ENCODE results near the gene FANCE.
A peak's percentile ranks its signal among the peaks of the same experiment; 100 is the strongest.

FANCE gene

DNA sequence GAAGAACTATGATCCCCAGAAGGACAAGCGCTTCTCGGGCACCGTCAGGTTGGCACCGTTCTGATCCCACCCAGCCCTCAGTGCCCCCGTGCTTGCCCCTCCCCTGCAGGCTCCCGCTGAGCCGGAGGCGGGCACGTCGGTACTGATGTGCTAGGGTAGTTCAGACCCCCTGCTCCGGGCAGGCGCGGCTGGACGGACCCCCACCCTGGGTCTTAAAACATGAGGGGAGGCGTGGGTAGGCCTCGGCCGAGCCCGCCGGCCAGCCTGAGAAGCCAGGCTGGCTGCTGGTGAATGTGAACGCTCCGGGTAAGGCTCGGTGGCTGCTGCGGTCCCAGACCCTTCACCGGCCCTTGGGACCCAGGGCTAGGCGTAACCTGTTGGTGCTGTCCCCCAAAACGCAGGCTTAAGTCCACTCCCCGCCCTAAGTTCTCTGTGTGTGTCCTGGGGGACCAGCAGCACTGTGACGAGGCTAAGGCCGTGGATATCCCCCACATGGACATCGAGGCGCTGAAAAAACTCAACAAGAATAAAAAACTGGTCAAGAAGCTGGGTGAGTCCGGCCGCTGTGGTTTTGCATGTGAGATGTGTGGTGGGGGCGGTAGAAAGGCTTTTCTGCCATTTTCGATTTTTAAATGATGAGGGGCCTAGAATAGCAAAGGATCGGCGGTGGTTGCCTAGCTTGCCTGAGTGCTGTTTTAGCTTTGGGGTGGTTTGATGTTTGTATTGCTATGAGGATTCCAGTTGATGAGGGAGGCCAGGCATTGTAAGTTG lies 17.0 kb downstream of the FANCE start:
- peak; percentile 20 for DNase-seq

GRCh38 chr6:35469751-35470662 lies 17.9 kb downstream of the FANCE start:
- DNase-seq = no peak

GRCh38 chr6:35470663-35471120 lies 18.6 kb downstream of the FANCE start:
- DNase-seq = no peak

- no peak for DNase-seq
Measured at GRCh38 chr6:35471836-35472345, 19.8 kb downstream of the FANCE start.

DNA sequence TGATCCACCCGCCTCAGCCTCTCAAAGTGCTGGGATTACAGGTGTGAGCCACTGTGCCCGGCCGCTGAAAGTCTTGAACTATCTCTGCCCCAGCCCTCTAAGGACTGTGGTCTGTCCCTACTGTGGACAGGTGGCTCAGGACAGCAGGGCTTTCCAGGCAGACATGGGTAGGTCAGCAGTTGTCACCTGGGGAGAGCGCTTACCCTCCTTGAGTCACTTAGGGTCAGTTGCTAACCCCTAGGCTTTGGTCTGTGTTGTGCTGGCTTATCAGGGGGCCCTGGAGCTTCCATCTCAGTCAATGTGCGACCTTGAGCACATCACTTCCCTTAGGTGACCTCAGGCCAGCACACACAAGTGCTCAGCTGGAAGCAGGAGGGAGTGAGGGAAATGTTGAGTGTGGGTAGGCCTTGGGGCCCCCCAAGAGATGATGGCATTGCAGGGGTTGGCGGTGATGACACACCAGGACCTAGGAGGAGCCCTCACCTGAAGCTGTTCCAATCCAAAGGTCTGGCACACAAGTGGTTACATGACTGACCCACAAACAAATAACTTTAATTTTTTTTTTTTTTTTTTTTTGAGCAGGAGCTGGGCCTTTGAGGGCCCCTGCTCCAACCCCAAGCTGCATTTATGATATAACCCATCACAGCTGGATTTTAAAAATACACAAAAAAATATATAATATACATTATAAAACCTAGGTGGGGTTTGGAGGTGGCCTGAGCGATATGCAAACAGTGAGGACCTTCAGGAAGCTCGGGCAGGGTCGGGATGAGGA lies 21.1 kb downstream of the FANCE start:
- DNase-seq = no peak

DNA sequence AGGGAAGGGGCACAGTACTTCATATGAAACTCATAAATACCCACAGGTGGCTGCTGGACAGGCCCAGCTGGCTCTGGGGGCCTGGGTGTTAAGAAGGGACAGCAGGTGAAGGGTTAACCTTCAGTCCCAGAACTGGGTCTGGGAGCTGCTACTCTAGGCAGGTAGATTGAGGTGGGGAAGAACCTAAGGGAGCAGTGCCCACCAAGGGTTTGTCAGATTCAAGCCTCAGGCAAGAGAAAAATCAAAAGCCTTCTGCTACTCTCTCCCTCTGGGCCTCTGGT lies 21.7 kb downstream of the FANCE start:
- DNase-seq = no peak

GRCh38 chr6:35474131-35474941 lies 22.2 kb downstream of the FANCE start:
- no peak for DNase-seq

- DNase-seq = no peak
Measured at GRCh38 chr6:35474942-35475570, 22.9 kb downstream of the FANCE start.

- DNase-seq = no peak
Measured at GRCh38 chr6:35475573-35475972, 23.4 kb downstream of the FANCE start.

GRCh38 chr6:35476004-35476403 lies 23.9 kb downstream of the FANCE start:
- no peak for DNase-seq

DNA sequence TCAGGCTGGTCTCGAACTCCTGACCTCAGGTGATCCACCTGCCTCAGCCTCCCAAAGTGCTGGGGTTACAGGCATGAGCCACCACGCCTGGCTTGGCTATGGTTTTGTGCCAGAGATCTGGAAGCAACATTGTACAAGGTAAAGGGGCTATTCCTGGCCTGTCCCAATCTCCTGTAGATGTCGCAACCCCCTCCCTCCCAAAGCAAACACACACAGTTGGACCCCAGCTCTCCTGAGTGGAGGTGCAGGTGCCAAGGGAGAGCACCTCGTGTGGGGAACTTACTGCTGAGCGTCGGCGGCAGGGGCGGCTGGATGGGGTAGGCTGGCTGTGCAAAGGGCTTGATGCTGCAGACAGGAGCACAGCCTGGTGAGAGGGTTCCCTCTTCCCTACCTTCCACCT lies 24.9 kb downstream of the FANCE start:
- no peak for DNase-seq

DNA sequence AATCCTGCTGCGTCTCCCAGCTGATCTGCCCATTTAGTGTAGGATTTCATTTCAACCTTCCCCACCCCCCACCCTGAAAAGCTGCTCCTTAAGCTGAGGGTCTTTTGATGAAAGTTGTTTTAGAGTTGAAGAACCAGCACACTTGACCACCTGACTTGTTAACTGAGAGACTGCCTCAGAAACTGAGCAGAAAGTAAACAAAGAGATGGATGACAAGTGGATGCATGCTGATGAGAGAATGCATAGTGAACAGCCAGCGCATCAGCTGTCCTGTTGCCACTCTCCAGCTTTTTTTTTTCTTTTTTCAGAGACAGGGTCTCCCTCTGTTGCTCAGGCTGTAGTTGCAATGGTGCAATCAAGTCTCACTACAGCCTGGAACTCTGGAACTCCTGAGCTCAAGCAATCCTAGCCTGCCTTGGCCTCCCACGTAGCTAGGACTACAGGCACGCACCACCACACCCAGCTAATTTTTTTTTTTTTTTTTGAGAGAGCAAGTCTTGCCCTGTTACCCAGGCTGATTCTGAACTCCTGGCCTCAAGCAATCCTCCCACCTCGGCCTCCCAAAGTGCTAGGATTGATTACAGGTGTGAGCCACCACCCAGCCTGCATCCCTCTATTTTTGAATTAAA lies 25.5 kb downstream of the FANCE start:
- no peak for DNase-seq

DNA sequence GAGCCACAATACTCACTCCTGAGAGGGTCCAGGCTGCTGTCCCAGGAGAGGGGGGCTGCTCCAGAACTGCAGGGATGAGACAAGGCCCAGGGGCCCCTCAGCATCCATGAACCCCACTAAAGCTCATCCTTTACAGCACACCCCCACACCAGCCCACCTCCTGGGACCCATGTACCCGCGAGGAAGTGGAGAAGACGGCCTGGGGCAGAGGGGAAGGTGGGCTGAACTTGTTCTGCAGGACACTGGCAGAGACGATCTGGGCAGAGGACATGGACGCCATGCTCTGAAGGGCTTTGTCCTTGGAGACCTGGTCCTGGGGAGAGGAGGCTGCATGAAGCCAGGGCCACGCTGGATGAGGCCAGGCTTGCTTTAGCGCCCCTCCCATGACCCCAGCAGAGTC lies 26.1 kb downstream of the FANCE start:
- DNase-seq = no peak

GRCh38 chr6:35480176-35480575 lies 28.0 kb downstream of the FANCE start:
- DNase-seq = no peak

- DNase-seq = no peak
Measured at GRCh38 chr6:35481226-35481625, 29.1 kb downstream of the FANCE start.

DNA sequence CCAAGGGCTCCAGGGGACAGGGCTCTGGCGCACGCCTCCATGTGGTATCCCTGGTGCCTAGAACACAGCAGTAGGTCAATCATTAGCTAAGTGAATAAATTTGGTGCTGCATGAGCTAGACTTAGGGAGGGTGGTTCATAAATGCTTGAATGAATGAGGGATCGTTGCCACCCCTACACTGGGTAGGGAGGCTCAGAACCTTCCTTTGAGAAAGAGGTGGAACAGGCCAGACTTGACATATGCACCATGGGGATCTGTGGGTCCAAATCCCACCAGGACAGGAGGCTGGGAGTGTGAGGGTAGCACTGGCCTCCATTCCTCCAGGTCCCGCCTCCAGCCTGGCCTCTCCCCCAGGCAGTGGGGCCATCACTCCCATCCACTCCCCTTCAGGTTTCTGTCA lies 30.9 kb downstream of the FANCE start:
- DNase-seq = no peak

- DNase-seq = no peak
Measured at GRCh38 chr6:35483490-35483889, 31.4 kb downstream of the FANCE start.

DNA sequence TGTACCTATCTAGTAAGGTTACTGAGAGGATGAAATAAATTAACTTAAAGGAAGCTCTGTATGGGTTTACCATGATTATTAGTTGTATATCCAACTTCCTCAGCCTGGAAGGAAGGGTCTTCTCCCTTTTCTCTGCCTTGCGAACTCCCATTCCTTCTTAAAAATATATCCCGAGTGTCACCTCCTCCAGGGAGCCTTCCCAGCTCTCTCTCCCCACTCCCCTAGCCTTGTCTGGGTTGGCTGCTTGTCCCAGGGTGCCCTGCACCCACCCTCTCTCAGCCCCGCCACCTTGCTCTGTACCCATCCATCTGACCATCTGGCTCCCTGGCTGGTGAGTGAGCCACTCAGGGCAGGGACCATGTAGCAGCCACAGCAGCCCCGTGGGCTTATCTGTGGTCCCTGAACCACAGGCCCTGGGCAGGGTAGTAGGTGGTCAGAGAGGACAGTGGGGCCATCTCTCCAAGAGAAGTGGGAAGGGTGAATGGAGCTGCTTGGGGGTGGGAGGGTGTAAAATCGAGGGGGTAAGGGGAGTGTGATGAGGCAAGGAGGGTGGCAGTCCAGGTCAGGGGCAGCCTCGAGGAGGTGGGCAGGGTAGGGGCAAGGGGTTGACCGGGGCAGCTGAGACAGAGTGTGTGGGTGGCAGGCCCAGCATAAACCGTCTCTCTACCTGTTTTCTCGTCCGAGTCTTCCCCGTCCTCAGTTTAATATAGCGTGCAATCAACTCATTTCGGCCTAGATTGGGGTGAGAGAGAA lies 31.9 kb downstream of the FANCE start:
- DNase-seq = no peak

DNA sequence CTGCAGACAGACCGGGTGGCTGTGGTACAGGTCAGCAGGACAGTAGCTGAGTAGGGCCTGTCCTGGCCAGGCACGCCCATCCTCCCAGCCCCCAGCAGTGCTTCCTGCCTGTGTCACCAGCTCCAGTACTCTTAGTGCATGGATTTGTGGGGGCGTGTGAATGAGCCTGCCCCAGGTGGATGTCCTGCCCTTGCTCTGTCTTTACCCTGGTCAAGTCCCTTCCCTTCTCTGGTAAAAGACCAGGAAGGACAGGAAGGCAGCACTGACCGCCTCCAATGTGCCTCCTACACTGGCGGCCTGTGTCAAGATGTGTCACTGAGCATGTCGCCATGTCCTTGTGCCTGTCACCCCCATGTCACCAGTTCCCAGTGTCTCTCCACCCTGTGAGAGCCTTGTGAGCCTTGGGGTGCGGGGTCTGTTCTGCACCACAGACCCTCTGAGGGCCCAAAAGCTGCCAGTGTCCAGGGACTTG lies 32.8 kb downstream of the FANCE start:
- DNase-seq = no peak

DNA sequence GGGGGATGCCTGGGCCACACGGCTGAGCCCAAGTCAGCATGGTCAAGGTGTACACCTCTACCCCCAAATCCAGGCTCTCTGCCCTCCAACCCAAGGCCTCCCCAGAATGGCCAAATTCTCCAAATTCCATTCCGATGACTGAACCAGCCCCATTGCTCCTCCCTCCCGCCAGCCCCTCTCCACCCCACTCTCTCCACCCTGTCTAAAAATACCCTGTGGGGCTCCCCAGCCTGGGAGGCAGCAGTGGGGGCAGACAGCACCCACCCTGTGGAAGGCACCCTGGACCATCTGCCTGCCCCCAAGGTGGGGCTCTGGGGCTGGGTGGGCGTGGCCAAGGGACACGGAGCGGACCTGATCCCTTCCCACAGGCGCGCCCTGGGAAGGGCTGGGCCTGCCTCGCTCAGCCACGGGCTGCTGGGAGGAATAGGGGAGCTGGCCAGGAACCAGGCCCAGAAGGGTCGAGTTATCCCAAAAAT lies 33.3 kb downstream of the FANCE start:
- no peak for DNase-seq

All from CD4-positive, alpha-beta T cell treated with Interleukin-17A for 4 hours (primary cell).